Measurements from ENCODE around the gene RTP3.

The RTP3 gene

GRCh38 chr3:46482632-46483350 is 15.0 kb upstream of the RTP3 start:
- H3K4me3 ChIP-seq (ENCODE audit: low read depth, low read length) = no peak overlapping the region
- no peak for TF ChIP-seq CTCF (conservative IDR thresholded peaks at IDR 0.05; ENCODE audit: low read depth, low read length)
- peak; percentile 19 for DNase-seq (ENCODE audit: low read depth)

- no peak for DNase-seq (ENCODE audit: low read depth)
- TF ChIP-seq CTCF (conservative IDR thresholded peaks at IDR 0.05; ENCODE audit: low read depth, low read length) = no peak
- no peak overlapping the region for H3K4me3 ChIP-seq (ENCODE audit: low read depth, low read length)
Observed at GRCh38 chr3:46483825-46484224, 14.0 kb upstream of the RTP3 start.

GRCh38 chr3:46484388-46484787 is 13.4 kb upstream of the RTP3 start:
- no peak for DNase-seq (ENCODE audit: low read depth)
- no peak for TF ChIP-seq CTCF (conservative IDR thresholded peaks at IDR 0.05; ENCODE audit: low read depth, low read length)
- H3K4me3 ChIP-seq (ENCODE audit: low read depth, low read length) = no peak overlapping the region

- no peak for DNase-seq (ENCODE audit: low read depth)
- no peak for TF ChIP-seq CTCF (conservative IDR thresholded peaks at IDR 0.05; ENCODE audit: low read depth, low read length)
- no peak overlapping the region for H3K4me3 ChIP-seq (ENCODE audit: low read depth, low read length)
Observed at GRCh38 chr3:46484911-46485778, 12.6 kb upstream of the RTP3 start.

GRCh38 chr3:46485779-46486175 is 12.0 kb upstream of the RTP3 start:
- TF ChIP-seq CTCF (conservative IDR thresholded peaks at IDR 0.05; ENCODE audit: low read depth, low read length) = no peak
- DNase-seq (ENCODE audit: low read depth) = no peak
- H3K4me3 ChIP-seq (ENCODE audit: low read depth, low read length) = no peak overlapping the region

- DNase-seq (ENCODE audit: low read depth) = peak; percentile 91
- peak; percentile 100 for TF ChIP-seq CTCF (conservative IDR thresholded peaks at IDR 0.05; ENCODE audit: low read depth, low read length)
- H3K4me3 ChIP-seq (ENCODE audit: low read depth, low read length) = no peak overlapping the region
Observed at GRCh38 chr3:46488735-46489361, 8.9 kb upstream of the RTP3 start.
